Erythroblast (primary cell): Measurements from ENCODE around the gene UBL3.

Source experiments
- GATA1 ChIP-seq: IDR thresholded peaks from 2 replicates; pipeline ENCODE4 v1.6.1; 2011; ENCODE audit warnings: low read depth, mild to moderate bottlenecking, control low read depth, low read length, moderate library complexity
- POLR2A ChIP-seq: IDR thresholded peaks from 2 replicates; pipeline ENCODE4 v1.6.1; 2011; ENCODE audit warnings: mild to moderate bottlenecking, low read length

- TF ChIP-seq POLR2A (no peak), GATA1 (no peak)
Measured at GRCh38 chr13:29819143-29819542, 31.3 kb downstream of the UBL3 start.
